Muscle layer of duodenum (tissue), 2 donors: ENCODE measurements around the gene PREP.
A peak's percentile ranks its signal among the peaks of the same experiment; 100 is the strongest.
"Not testable (repeated sequence)": the region's sequence is repeated elsewhere in the genome, so short reads cannot be mapped to it uniquely, and the experiment has no call there.

Experiments used
- H3K27ac ChIP-seq: one replicate; pipeline ENCODE4 v1.7.0; 2013; ENCODE audit warnings: mild to moderate bottlenecking, low read length
- H3K27me3 ChIP-seq: one replicate; pipeline ENCODE4 v1.7.0; 2013; ENCODE audit warnings: low read depth, mild to moderate bottlenecking, control low read depth, low read length
- H3K36me3 ChIP-seq, 2 donors: one replicate each; pipeline ENCODE4 v1.7.0; 2013; ENCODE audit warnings: low read length in 2 of 2, control low read depth in 1 of 2, mild to moderate bottlenecking in 1 of 2; ENCODE audit not compliant: insufficient read depth in 2 of 2, control insufficient read depth in 1 of 2
- H3K4me1 ChIP-seq, 2 donors: one replicate each; pipeline ENCODE4 v1.7.0; 2013; ENCODE audit warnings: low read length in 2 of 2, mild to moderate bottlenecking in 2 of 2, control low read depth in 1 of 2, moderate library complexity in 1 of 2; ENCODE audit not compliant: insufficient read depth in 2 of 2, control insufficient read depth in 1 of 2
- H3K4me3 ChIP-seq, 2 donors: one replicate each; pipeline ENCODE4 v1.7.0; 2013; ENCODE audit warnings: low read length in 2 of 2, low read depth in 1 of 2, mild to moderate bottlenecking in 1 of 2
- H3K9me3 ChIP-seq, 2 donors: one replicate each; pipeline ENCODE4 v1.7.0; 2013; ENCODE audit warnings: low read length in 2 of 2, control low read depth in 1 of 2, mild to moderate bottlenecking in 1 of 2; ENCODE audit not compliant: control insufficient read depth in 1 of 2
- donor health status: healthy.

The PREP gene

DNA sequence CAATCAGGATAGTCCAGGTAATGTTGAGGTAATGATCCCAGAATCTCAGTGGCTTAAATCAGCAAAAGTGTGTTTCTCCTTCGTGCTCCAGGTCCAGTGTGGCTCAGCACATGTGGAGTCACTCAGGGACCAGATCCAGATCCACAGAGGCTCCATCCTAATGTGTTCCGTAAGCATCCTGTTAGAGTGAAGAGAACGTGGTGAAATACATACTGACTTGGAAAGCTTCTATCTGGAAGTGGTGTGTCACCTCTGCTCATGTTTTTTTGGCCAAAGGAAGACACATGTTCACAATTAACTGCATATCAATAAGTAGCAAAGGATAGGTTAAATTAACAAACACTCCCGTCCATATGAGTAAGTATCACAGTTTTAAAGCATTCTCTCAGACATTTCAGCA, 26.8 kb upstream of the PREP start:
- no peak overlapping the region for H3K27ac ChIP-seq
- no peaks in the 10 kb centered on the region for H3K36me3 ChIP-seq
- H3K4me3 ChIP-seq = no peak overlapping the region
- H3K27me3 ChIP-seq = no peaks in the 10 kb centered on the region
- H3K4me1 ChIP-seq = no peaks in the 10 kb centered on the region
- no peaks in the 10 kb centered on the region for H3K9me3 ChIP-seq

DNA sequence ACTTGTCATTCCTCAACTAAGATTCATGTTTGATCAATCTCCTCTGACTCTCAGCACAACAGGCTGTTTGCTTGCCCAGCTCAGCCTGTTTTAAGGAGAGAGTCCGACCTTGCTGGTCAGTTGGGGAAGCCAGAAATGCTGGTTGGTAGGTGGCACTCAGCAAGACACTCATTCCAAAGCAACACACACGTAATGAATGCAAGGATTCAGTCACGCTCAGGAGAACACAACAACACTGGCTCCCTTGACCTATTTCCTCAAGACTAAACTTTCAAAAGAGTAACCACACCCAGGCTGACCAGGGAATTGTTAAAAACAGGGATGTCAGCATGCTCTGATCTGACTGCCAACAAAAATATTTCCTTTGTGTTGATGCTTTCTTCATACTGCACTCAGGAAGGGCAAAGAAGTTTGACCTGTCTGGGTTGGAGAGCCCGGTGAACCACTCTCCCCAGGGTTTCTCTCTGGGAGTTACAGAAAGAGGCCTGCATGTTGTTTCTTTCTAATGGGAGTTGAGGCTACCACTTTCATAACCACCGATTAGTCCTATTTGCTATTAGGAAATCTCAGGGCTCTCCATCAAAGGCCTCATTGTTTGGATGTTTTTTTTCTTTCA, 25.6 kb upstream of the PREP start:
- Histone ChIP-seq H3K36me3 (no peaks in the 10 kb centered on the region), H3K4me1 (no peaks in the 10 kb centered on the region), H3K27me3 (no peaks in the 10 kb centered on the region), H3K9me3 (no peaks in the 10 kb centered on the region), H3K27ac (no peak overlapping the region), H3K4me3 (no peak overlapping the region)

DNA sequence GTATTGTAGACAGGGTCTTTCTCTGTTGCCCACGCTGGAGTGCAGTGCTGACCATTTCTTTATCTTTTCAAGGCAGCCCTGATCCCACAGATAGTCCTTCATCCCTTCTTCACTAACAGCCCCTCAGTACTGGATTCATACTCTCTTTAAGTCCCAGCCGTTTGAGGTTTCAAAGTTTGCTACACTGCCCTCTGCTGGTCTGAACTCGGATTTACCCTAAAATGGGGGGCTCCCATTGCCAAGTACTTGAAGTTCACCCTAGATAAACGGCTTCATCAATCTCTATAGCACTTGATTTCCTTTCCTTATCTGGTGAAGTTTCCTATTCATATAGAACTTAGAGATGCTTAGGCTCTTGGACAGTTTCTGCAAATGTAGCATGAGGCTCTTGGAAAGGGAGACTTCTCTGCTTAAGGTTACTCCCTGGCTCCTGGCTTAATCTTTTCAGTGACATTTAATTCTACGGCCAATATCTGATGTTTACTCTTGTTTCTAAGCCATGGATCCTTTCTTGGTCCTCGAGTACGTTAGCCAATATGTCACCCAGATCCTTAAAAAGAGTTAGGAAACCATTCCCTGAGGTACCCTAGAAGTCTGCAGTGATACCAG, 21.4 kb upstream of the PREP start:
- Histone ChIP-seq H3K36me3 (no peaks in the 10 kb centered on the region), H3K9me3 (no peaks in the 10 kb centered on the region), H3K4me1 (no peaks in the 10 kb centered on the region), H3K27ac (no peak overlapping the region), H3K4me3 (no peak overlapping the region), H3K27me3 (no peaks in the 10 kb centered on the region)

DNA sequence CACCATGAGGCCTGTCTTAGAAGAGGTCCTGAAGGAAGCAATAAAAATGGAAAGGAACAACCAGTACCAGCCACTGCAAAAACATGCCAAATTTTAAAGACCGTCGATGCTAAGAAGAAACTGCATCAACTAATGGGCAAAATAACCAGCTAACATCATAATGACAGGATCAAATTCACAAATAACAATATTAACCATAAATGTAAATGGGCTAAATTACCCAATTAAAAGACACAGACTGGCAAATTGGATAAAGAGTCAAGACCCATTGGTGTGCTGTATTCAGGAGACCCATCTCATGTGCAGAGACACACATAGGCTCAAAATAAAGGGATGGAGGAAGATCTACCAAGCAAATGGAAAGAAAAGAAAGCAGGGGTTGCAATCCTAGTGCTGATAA, 14.1 kb upstream of the PREP start:
- not testable (repeated sequence) for H3K27ac ChIP-seq, H3K27me3 ChIP-seq, H3K9me3 ChIP-seq, H3K4me3 ChIP-seq, H3K36me3 ChIP-seq, H3K4me1 ChIP-seq

DNA sequence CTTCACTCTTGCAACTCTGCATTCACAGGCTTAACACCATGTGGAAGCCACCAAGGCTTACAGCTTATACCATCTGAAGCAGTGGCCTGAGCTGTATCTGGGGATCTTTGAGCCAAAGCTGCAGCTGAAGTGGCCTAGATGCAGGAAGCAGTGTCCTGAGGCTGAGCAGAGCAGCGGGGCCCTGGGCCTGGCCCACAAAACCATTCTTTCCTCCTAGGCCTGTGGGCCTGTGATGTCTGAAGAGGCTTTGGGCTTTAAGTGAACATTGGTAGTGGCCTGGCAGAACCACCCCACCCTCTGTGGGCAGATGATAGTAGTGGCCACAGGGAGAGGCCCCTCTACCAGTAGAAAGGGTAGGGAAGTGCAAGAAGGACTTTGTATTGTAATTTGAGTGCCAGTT, 6.9 kb upstream of the PREP start:
- peaks cover 0 to 2% of the 10 kb centered on the region in 2 donors for H3K9me3 ChIP-seq
- H3K4me1 ChIP-seq = no peaks in the 10 kb centered on the region
- H3K4me3 ChIP-seq = no peak overlapping the region
- H3K36me3 ChIP-seq = no peaks in the 10 kb centered on the region
- H3K27ac ChIP-seq = no peak overlapping the region
- H3K27me3 ChIP-seq = no peaks in the 10 kb centered on the region

DNA sequence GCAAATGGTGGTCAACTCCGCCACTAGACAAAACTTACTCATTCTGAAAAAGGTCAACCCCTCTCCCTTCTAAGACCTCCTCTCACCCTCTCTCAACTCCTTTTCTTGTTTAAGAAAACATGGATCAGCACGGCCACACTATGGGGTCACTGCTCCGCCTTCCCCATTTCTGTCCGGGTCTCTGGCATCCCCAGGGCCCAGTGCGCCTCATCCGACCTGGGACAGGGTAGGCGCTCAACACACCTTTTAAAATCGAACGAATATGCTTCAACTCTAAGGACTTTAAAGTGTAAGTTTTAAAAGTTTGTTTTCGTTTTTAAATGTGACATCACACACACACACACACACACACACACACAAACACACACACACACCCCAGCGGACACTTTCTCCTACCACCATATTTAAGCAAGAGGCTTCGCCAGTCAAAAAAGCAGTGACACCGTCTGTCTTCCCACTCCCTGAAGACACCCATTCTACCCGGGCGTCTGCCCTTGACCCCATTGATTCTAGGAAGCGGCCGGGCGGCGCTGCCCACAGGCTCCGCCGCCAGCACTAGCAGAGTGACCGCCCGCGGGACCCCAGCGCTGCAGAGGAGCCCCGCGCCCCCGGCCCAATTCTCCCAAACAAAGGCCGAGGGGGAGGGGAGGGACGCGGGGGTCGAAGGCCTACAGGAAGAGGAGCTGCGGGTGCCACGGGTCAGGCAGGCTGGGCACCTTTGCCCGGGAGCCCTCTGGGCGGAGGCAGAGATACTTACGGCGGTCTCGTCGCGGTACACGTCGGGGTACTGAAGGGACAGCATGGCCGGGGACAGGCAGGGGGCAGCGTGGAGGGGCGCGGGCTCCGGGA, 568 bp downstream of the PREP start:
- Histone ChIP-seq H3K9me3 (no peaks in the 10 kb centered on the region), H3K4me1 (peaks cover 7 to 9% of the 10 kb centered on the region in 2 donors), H3K4me3 (peak overlapping the region; percentile 68 to 90), H3K36me3 (no peaks in the 10 kb centered on the region), H3K27ac (peak overlapping the region; percentile 67), H3K27me3 (no peaks in the 10 kb centered on the region)

DNA sequence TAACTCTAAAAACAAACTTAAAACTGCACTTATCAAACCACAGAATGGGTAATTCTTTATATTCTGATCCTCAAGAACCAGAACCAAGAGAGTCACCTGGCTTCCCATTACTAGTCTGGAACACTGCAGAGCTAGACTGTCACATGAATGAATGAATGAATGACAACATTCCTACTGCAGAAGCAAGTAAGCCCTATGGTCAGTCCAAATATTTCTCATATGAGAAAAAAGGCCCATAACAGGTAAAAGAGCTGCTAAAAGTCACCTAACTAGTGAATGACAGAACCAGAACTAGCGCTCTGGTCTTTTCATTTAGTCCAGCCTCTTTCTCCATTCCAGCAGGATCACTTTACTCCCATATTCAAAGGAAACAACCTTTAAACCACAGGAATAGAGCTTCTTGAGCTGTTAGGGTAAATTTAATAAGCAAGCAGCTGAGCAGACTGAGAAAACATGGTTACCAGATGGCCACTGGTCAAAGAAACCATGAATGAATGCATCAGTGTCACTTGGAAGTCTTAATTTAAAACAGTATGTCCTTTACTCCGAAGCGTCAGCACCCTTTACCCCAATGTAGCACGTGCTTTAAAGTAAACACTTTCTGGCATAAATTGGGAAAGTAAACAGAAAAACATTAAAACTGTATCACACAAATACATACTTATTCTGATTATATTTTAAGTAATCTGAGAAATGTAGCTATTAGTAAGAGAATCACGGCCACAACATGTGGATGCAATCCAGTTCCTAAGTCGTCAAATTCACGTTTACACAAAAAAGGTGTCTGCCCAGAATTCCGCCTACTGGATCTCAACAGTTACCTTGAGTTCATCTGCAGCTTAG, 1.4 kb downstream of the PREP start:
- H3K36me3 ChIP-seq = peaks cover under 1 to 1% of the 10 kb centered on the region in 2 donors
- peaks cover 7 to 9% of the 10 kb centered on the region in 2 donors for H3K4me1 ChIP-seq
- peak overlapping the region; percentile 68 to 90 for H3K4me3 ChIP-seq
- peak overlapping the region; percentile 67 for H3K27ac ChIP-seq
- no peaks in the 10 kb centered on the region for H3K27me3 ChIP-seq
- H3K9me3 ChIP-seq = no peaks in the 10 kb centered on the region

DNA sequence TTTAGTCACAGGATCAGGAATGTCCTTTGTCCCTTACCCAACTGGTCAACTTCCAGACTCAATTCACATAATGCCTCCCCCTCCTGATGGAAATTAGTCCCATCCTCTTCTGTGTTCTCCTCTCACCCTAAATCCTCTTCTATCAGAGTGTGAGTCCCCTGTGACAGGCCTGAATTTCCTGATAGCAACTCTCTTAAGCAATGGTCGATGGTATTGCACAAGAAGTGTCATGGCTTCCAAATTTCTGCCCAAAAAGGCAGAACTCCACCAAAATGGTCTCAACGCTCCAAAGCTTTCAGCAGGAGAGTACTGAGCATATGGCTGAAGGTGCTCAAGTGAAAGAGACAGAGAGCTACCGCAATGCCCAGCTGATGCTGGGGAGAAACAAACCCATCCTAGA, 2.4 kb downstream of the PREP start:
- H3K9me3 ChIP-seq = no peaks in the 10 kb centered on the region
- peaks cover 7 to 9% of the 10 kb centered on the region in 2 donors for H3K4me1 ChIP-seq
- no peak overlapping the region for H3K27ac ChIP-seq
- H3K27me3 ChIP-seq = no peaks in the 10 kb centered on the region
- H3K36me3 ChIP-seq = peaks cover 10 to 11% of the 10 kb centered on the region in 2 donors
- H3K4me3 ChIP-seq = no peak overlapping the region

DNA sequence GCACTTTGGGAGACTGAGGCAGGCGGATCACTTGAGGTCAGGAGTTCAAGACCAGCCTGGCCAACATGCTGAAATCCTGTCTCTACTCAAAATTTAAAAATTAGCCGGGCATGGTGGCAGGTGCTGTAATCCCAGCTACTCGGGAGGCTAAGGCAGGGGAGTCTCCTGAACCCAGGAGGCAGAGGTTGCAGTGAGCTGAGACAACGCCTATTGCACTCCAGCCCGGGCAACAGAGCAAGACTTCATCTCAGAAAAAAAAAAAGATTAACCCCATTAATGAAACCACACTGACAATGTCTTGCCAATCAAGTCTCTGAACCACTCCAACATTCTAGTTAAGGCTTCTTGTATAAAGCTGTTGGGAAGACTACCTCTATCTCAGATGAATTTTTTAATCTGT, 4.0 kb downstream of the PREP start:
- Histone ChIP-seq H3K4me3 (no peak overlapping the region), H3K4me1 (peaks cover 3 to 6% of the 10 kb centered on the region in 2 donors), H3K27ac (no peak overlapping the region), H3K9me3 (no peaks in the 10 kb centered on the region), H3K27me3 (no peaks in the 10 kb centered on the region), H3K36me3 (peaks cover 12 to 15% of the 10 kb centered on the region in 2 donors)

DNA sequence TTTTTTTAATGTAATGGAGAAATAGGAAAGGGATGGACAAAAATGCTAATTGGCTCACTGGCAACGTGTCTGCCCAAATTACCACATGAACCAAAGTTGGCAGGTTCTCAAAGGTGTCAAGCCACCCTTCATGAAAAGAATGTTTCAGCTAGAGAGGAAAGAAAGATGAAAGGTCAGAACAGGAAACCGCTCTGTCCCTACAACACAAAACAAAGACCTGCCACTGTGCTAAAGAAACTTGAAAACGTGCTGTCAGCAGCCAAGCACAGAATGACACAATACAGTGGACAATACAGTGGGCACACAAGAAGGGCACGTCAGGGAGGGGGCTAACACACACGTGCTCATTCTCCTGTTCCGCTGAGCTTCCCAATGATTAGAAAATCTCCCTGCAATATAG, 4.9 kb downstream of the PREP start:
- no peak overlapping the region for H3K27ac ChIP-seq
- H3K4me3 ChIP-seq = no peak overlapping the region
- H3K4me1 ChIP-seq = peaks cover 0 to 4% of the 10 kb centered on the region in 2 donors
- no peaks in the 10 kb centered on the region for H3K27me3 ChIP-seq
- H3K9me3 ChIP-seq = no peaks in the 10 kb centered on the region
- peaks cover 12 to 15% of the 10 kb centered on the region in 2 donors for H3K36me3 ChIP-seq

DNA sequence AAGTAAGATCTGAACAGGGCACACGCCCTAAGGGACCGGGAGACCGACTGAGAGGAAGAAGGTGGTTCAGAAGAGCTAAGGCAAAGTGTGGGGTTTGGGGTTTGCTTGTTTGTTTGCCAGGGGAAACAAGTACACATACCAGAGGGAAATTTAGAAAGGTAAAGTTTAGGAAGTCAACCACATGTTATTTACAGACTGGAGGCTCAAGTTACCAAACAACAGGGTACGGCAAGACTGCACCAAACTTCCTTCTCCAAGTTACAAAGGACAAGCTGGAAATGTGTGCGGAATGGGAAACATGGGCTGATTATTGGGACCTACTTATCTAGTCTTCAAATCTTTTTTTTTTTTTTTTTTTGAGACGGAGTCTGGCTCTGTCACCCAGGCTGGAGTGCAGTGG, 11.2 kb downstream of the PREP start:
- no peak overlapping the region for H3K4me3 ChIP-seq
- peaks cover 12 to 23% of the 10 kb centered on the region in 2 donors for H3K36me3 ChIP-seq
- no peaks in the 10 kb centered on the region for H3K27me3 ChIP-seq
- H3K9me3 ChIP-seq = no peaks in the 10 kb centered on the region
- no peak overlapping the region for H3K27ac ChIP-seq
- H3K4me1 ChIP-seq = no peaks in the 10 kb centered on the region
